IMR-90 (cell line): ENCODE results near the gene MAP2K5. TPM values are rescaled to one million over a fixed set of nuclear protein-coding genes. Genes with fewer than 3 reads are reported as not detected.

Experiments
- ATAC-seq: fragments of 200-7000 bp; cut with Tn5 transposase; 2 replicates; pipeline ENCODE4 v1.9.1; 2020; ENCODE audit warnings: low read depth, mild to moderate bottlenecking, moderate library complexity
- BruUV-seq: library from RNA; stranded (reverse); fragments of 400-500 nt; replicated peaks from 2 replicates; lab custom pipeline; 2021; lab: Mats Ljungman, UMichigan
- CTCF ChIA-PET: fragments of 300-600 bp; formaldehyde crosslinking; extraction: SDS; loops from one replicate; lab custom pipeline; 2021; ENCODE audit warnings: antibody characterized with exemption; lab: Yijun Ruan, JAX
- POLR2A ChIA-PET: fragments of 300-600 bp; sonication (Branson Sonifier 250); formaldehyde crosslinking; loops from one replicate; lab custom pipeline; 2022; ENCODE audit warnings: antibody characterized with exemption; ENCODE audit not compliant: unreplicated experiment; lab: Charles Lee
- DNase-seq: peaks from one replicate; pipeline ENCODE4 v3.0.0; 2013
- H2AFZ ChIP-seq: replicated peaks from 2 replicates; pipeline ENCODE3; 2013; ENCODE audit warnings: low read length, mild to moderate bottlenecking; ENCODE audit not compliant: poor library complexity
- H2AK5ac ChIP-seq: 2 replicates; pipeline ENCODE4 v1.6.1; 2013; ENCODE audit warnings: low read depth, low read length, inconsistent platforms
- H2AK9ac ChIP-seq: replicated peaks from 2 replicates; pipeline ENCODE3; 2013; ENCODE audit warnings: mild to moderate bottlenecking, low read depth, low read length, moderate library complexity; ENCODE audit not compliant: poor library complexity
- H2BK120ac ChIP-seq: 2 replicates; pipeline ENCODE4 v1.6.1; 2013; ENCODE audit warnings: low read depth, low read length, inconsistent platforms
- H2BK15ac ChIP-seq: 3 replicates; pipeline ENCODE4 v1.6.1; 2013; ENCODE audit warnings: low read depth, low read length, inconsistent platforms
- H2BK20ac ChIP-seq: 2 replicates; pipeline ENCODE4 v1.6.1; 2013; ENCODE audit warnings: low read depth, mild to moderate bottlenecking, inconsistent platforms, low read length, moderate library complexity
- H2BK5ac ChIP-seq: 2 replicates; pipeline ENCODE4 v1.6.1; 2013; ENCODE audit warnings: mild to moderate bottlenecking, low read depth, low read length, inconsistent platforms; ENCODE audit not compliant: poor library complexity, severe bottlenecking
- H3K14ac ChIP-seq: replicated peaks from 2 replicates; pipeline ENCODE4 v1.6.1; 2013; ENCODE audit warnings: low read depth, low read length, inconsistent platforms
- H3K18ac ChIP-seq: 2 replicates; pipeline ENCODE4 v1.6.1; 2013; ENCODE audit warnings: low read depth, low read length, control low read depth
- H3K23ac ChIP-seq: 2 replicates; pipeline ENCODE4 v1.6.1; 2013; ENCODE audit warnings: low read depth, low read length, inconsistent platforms
- H3K27ac ChIP-seq: 2 replicates; pipeline ENCODE4 v1.5.1; 2013; ENCODE audit warnings: mild to moderate bottlenecking, control low read depth, low read length; ENCODE audit not compliant: insufficient read depth
- H3K27me3 ChIP-seq: 2 replicates; pipeline ENCODE4 v1.6.1; 2013; ENCODE audit warnings: low read length; ENCODE audit not compliant: control insufficient read depth, insufficient read depth
- H3K36me3 ChIP-seq: 2 replicates; pipeline ENCODE4 v1.6.1; 2013; ENCODE audit warnings: low read length, mixed read lengths; ENCODE audit not compliant: control insufficient read depth, insufficient read depth
- H3K4ac ChIP-seq: 2 replicates; pipeline ENCODE4 v1.6.1; 2013; ENCODE audit warnings: low read depth, low read length, inconsistent platforms
- H3K4me1 ChIP-seq: 2 replicates; pipeline ENCODE4 v1.6.1; 2013; ENCODE audit warnings: low read length, mixed read lengths; ENCODE audit not compliant: control insufficient read depth, insufficient read depth
- H3K4me2 ChIP-seq: 2 replicates; pipeline ENCODE4 v1.6.1; 2013; ENCODE audit warnings: low read depth, mild to moderate bottlenecking, control low read depth, low read length, moderate library complexity
- H3K4me3 ChIP-seq: 2 replicates; pipeline ENCODE4 v1.5.1; 2013; ENCODE audit warnings: low read depth, mild to moderate bottlenecking, control low read depth, low read length, moderate library complexity; ENCODE audit not compliant: insufficient read depth
- H3K56ac ChIP-seq: 2 replicates; pipeline ENCODE4 v1.6.1; 2013; ENCODE audit warnings: low read length, inconsistent platforms; ENCODE audit not compliant: insufficient read depth; ENCODE audit errors: extremely low read depth
- H3K79me1 ChIP-seq, 2 experiments: 2 replicates each; pipeline ENCODE4 v1.6.1; 2013; ENCODE audit warnings: low read length in 2 of 2, inconsistent platforms in 1 of 2, low read depth in 1 of 2
- H3K9ac ChIP-seq: 2 replicates; pipeline ENCODE4 v1.6.1; 2013; ENCODE audit warnings: low read depth, low read length, control low read depth
- H3K9me1 ChIP-seq: 2 replicates; pipeline ENCODE4 v1.6.1; 2013; ENCODE audit warnings: low read length, inconsistent platforms; ENCODE audit not compliant: insufficient read depth
- H3K9me3 ChIP-seq: 2 replicates; pipeline ENCODE4 v1.6.1; 2013; ENCODE audit warnings: low read length; ENCODE audit not compliant: control insufficient read depth, insufficient read depth
- H4K20me1 ChIP-seq: 2 replicates; pipeline ENCODE4 v1.6.1; 2013; ENCODE audit warnings: low read length, inconsistent platforms; ENCODE audit not compliant: insufficient read depth
- H4K5ac ChIP-seq: 2 replicates; pipeline ENCODE4 v1.6.1; 2013; ENCODE audit warnings: mild to moderate bottlenecking, low read depth, low read length, control low read depth
- H4K8ac ChIP-seq, 2 experiments: 2 replicates each; pipeline ENCODE4 v1.6.1; 2013; ENCODE audit warnings: low read depth in 2 of 2, low read length in 2 of 2, control low read depth in 1 of 2, inconsistent platforms in 1 of 2
- H4K91ac ChIP-seq: 2 replicates; pipeline ENCODE4 v1.6.1; 2013; ENCODE audit warnings: low read depth, low read length, inconsistent platforms; ENCODE audit not compliant: insufficient read depth
- BHLHE40 ChIP-seq: fragments of 150-350 bp; IDR thresholded peaks from 2 replicates; pipeline ENCODE4 v1.6.1; 2016; ENCODE audit warnings: mild to moderate bottlenecking, low read depth, low read length
- CEBPB ChIP-seq: IDR thresholded peaks from 2 replicates; pipeline ENCODE4 v1.6.1; 2012; ENCODE audit warnings: low read depth, low read length, improper control_type of control experiment
- CHD1 ChIP-seq: IDR thresholded peaks from 2 replicates; pipeline ENCODE4 v1.6.1; 2012; ENCODE audit warnings: low read depth, low read length, improper control_type of control experiment
- CTCF ChIP-seq: conservative IDR thresholded peaks from 2 replicates; pipeline ENCODE4 v1.5.1; 2012; ENCODE audit warnings: mild to moderate bottlenecking, low read depth, low read length, improper control_type of control experiment
- ELK1 ChIP-seq: fragments of 150-350 bp; IDR thresholded peaks from 2 replicates; pipeline ENCODE4 v1.6.1; 2016; ENCODE audit warnings: low read depth, mild to moderate bottlenecking, low read length, moderate library complexity, borderline replicate concordance
- FOS ChIP-seq: fragments of 150-350 bp; IDR thresholded peaks from 2 replicates; pipeline ENCODE4 v1.6.1; 2016; ENCODE audit warnings: low read depth, low read length
- MAFK ChIP-seq: IDR thresholded peaks from 2 replicates; pipeline ENCODE4 v1.6.1; 2012; ENCODE audit warnings: low read depth, low read length, improper control_type of control experiment
- MAZ ChIP-seq: IDR thresholded peaks from 2 replicates; pipeline ENCODE4 v1.6.1; 2012; ENCODE audit warnings: low read depth, mild to moderate bottlenecking, low read length, improper control_type of control experiment, moderate library complexity, borderline replicate concordance
- MXI1 ChIP-seq: IDR thresholded peaks from 2 replicates; pipeline ENCODE4 v1.6.1; 2012; ENCODE audit warnings: low read depth, mild to moderate bottlenecking, low read length, moderate library complexity, borderline replicate concordance
- NFE2L2 ChIP-seq: fragments of 150-350 bp; IDR thresholded peaks from 2 replicates; pipeline ENCODE4 v1.6.1; 2016; ENCODE audit warnings: low read depth, mild to moderate bottlenecking, low read length
- POLR2A ChIP-seq: IDR thresholded peaks from 2 replicates; pipeline ENCODE4 v1.6.1; 2012; ENCODE audit warnings: mild to moderate bottlenecking, low read depth, low read length
- RAD21 ChIP-seq: IDR thresholded peaks from 2 replicates; pipeline ENCODE4 v1.6.1; 2012; ENCODE audit warnings: low read length, improper control_type of control experiment
- RCOR1 ChIP-seq: IDR thresholded peaks from 2 replicates; pipeline ENCODE4 v1.6.1; 2012; ENCODE audit warnings: mild to moderate bottlenecking, low read length, improper control_type of control experiment; ENCODE audit not compliant: insufficient replicate concordance
- RFX5 ChIP-seq: IDR thresholded peaks from 2 replicates; pipeline ENCODE4 v1.8.0; 2012; ENCODE audit warnings: low read depth, mild to moderate bottlenecking, low read length, moderate library complexity
- SMC3 ChIP-seq: fragments of 150-350 bp; IDR thresholded peaks from 2 replicates; pipeline ENCODE4 v1.6.1; 2016; ENCODE audit warnings: low read depth, mild to moderate bottlenecking, antibody characterized with exemption, low read length, moderate library complexity
- USF2 ChIP-seq: fragments of 150-350 bp; IDR thresholded peaks from 2 replicates; pipeline ENCODE4 v1.6.1; 2017; ENCODE audit warnings: mild to moderate bottlenecking, antibody characterized with exemption, low read length, low read depth
- WGBS, 2 experiments: methylation state at CpG; one replicate each; pipeline versions ENCODE4 v1.1.5 to v1.1.7; 2013; ENCODE audit warnings: missing lambda C conversion rate in 2 of 2; ENCODE audit not compliant: insufficient read length in 1 of 2; ENCODE audit errors: extremely low coverage in 2 of 2; 5-methylcytosine and 5-hydroxymethylcytosine counted together
- dilution Hi-C: fragments of 300-500 bp; cut with HindIII; formaldehyde crosslinking; loops from one replicate; pipeline ENCODE4 v1.14.3; 2018; ENCODE audit warnings: low sequenced_read_pairs; ENCODE audit not compliant: unreplicated experiment
- in situ Hi-C: fragments of 300-500 bp; cut with MboI; formaldehyde crosslinking; loops from 3 replicates; pipeline ENCODE4 v1.14.3; 2019; ENCODE audit warnings: low sequenced_read_pairs, inconsistent platforms, mixed read lengths
- intact Hi-C: fragments of 100-400 bp; cut with micrococcal nuclease; formaldehyde crosslinking; loops from 2 replicates; pipeline ENCODE4 v1.10.0; 2022
- polyA plus RNA-seq, 3 experiments: library from polyadenylated mRNA; depleted of rRNA; stranded (reverse); fragments of >200 nt; gene quantifications; 2 replicates each; pipeline ENCODE4 v1.2.3, GENCODE V29; 2012; ENCODE audit warnings: low replicate concordance in 1 of 3
- total RNA-seq: library from RNA; depleted of rRNA; stranded (reverse); fragments of >200 nt; gene quantifications from 2 replicates; pipeline ENCODE4 v1.2.3, GENCODE V29; 2012

The MAP2K5 gene
- total and polyA plus RNA-seq, 2 of the 4 experiments (the other 2 are of a cell fraction) = 1.6 to 6.1 TPM

GRCh38 chr15:67584157-67584556 lies 41.7 kb downstream of the MAP2K5 start:
- intact Hi-C loops (no loop called here), in situ Hi-C loops (no loop called here), dilution Hi-C loops (no loop called here)
- Histone ChIP-seq H2BK120ac (no peak overlapping the region), H2AK9ac (no peak overlapping the region), H3K23ac (no peak overlapping the region), H3K27me3 (no peaks in the 10 kb centered on the region), H3K18ac (no peak overlapping the region), H3K9ac (no peak overlapping the region), H4K91ac (no peak overlapping the region), H3K27ac (no peak overlapping the region), H2BK20ac (no peak overlapping the region), H4K5ac (no peak overlapping the region), H3K14ac (no peak overlapping the region), H3K9me1 (no peaks in the 10 kb centered on the region), H2AFZ (no peak overlapping the region), H3K4me1 (no peaks in the 10 kb centered on the region), H2AK5ac (no peak overlapping the region), H4K8ac (no peak overlapping the region), H3K79me1 (no peaks in the 10 kb centered on the region), H3K4me2 (no peak overlapping the region), H3K36me3 (peaks cover 12% of the 10 kb centered on the region), H2BK15ac (no peak overlapping the region), H3K4me3 (no peak overlapping the region), H3K9me3 (no peaks in the 10 kb centered on the region), H3K4ac (no peak overlapping the region), H4K20me1 (no peaks in the 10 kb centered on the region), H3K56ac (no peak overlapping the region), H2BK5ac (no peak overlapping the region)
- POLR2A ChIA-PET = interaction anchor here (0.5 kb wide), 1 partner anchor 170 kb away, joined by 3 read pairs; no protein-coding TSS in a partner anchor
- DNase-seq (no peak), ATAC-seq (no peak)
- whole genome bisulfite sequencing, 2 experiments = no CpG with 5 or more reads among the region's 2 CpGs
- CTCF ChIA-PET = no interaction called here
- TF ChIP-seq CHD1 = no peak
- no peak for TF ChIP-seq POLR2A
- TF ChIP-seq RAD21 = no peak
- TF ChIP-seq FOS = no peak
- no peak for TF ChIP-seq BHLHE40
- TF ChIP-seq CEBPB = no peak
- no peak for TF ChIP-seq MAFK
- no peak for TF ChIP-seq USF2
- no peak for TF ChIP-seq ELK1
- no peak for TF ChIP-seq RFX5
- TF ChIP-seq SMC3 = no peak
- no peak for TF ChIP-seq MAZ
- TF ChIP-seq MXI1 = no peak
- no peak for TF ChIP-seq RCOR1
- no peak for TF ChIP-seq NFE2L2
- TF ChIP-seq CTCF = no peak
- BruUV-seq = no TSS peak
